Effector memory CD8-positive, alpha-beta T cell (primary cell): ENCODE results near the gene LIMCH1.
"Not testable (repeated sequence)": the region's sequence is repeated elsewhere in the genome, so short reads cannot be mapped to it uniquely, and the experiment has no call there.

Source experiments
- ATAC-seq: fragments of 150-1000 bp; cut with Tn5 transposase; replicated peaks from 2 replicates; pipeline ENCODE4 v1.10.0; 2021; ENCODE audit warnings: mild to moderate bottlenecking, moderate library complexity
- DNase-seq, 3 experiments: peaks; one replicate each; pipeline ENCODE4 v3.0.0; 2021
- H3K27ac Mint-ChIP-seq, 2 donors: one replicate each; pipeline ENCODE4 v1.8.0; 2022; ENCODE audit warnings: mild to moderate bottlenecking in 2 of 2, mixed read lengths in 2 of 2, moderate library complexity in 2 of 2
- H3K27me3 Mint-ChIP-seq, 2 donors: one replicate each; pipeline ENCODE4 v1.8.0; 2022; ENCODE audit warnings: mixed read lengths in 2 of 2
- H3K36me3 Mint-ChIP-seq: one replicate; pipeline ENCODE4 v1.8.0; 2022; ENCODE audit warnings: mild to moderate bottlenecking, moderate library complexity, mixed read lengths; ENCODE audit not compliant: insufficient read depth
- H3K4me1 Mint-ChIP-seq, 2 donors: one replicate each; pipeline ENCODE4 v1.8.0; 2022; ENCODE audit warnings: low read depth in 2 of 2, mixed read lengths in 2 of 2
- H3K4me3 Mint-ChIP-seq, 2 donors: one replicate each; pipeline ENCODE4 v1.8.0; 2022; ENCODE audit warnings: mild to moderate bottlenecking in 2 of 2, mixed read lengths in 2 of 2, moderate library complexity in 2 of 2
- H3K9me3 Mint-ChIP-seq, 2 donors: one replicate each; pipeline ENCODE4 v1.8.0; 2022; ENCODE audit warnings: mixed read lengths in 2 of 2

The LIMCH1 gene

GRCh38 chr4:41638203-41638602 lies 100.2 kb downstream of the LIMCH1 start:
- Mint-ChIP-seq H3K4me3 (no peak overlapping the region), H3K27ac (no peak overlapping the region), H3K36me3 (no peaks in the 10 kb centered on the region), H3K27me3 (peaks cover 0 to 9% of the 10 kb centered on the region in 2 donors), H3K9me3 (no peaks in the 10 kb centered on the region), H3K4me1 (no peaks in the 10 kb centered on the region)
- DNase-seq = no peak
- ATAC-seq = no peak

DNA sequence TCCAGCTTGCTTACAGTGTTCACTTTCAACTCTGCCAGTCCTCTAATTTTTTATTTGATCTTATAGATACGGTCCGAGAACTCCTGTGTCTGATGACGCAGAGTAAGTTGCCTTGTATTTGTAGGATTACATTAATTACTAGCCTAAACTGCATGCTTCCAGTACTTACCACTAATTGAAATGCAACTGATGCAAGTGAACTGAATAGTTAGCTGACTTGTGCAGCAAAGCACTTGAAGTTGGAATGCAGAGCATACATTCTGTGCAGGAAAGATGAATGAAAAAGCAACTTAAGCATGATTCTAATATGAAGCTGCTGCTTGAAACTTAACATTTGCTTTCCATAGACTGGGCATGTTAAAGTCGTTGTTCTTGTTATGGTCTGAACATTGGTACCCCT lies 100.9 kb downstream of the LIMCH1 start:
- no peak for DNase-seq
- Mint-ChIP-seq H3K27me3 (peaks cover 0 to 9% of the 10 kb centered on the region in 2 donors), H3K9me3 (no peaks in the 10 kb centered on the region), H3K4me3 (no peak overlapping the region), H3K4me1 (no peaks in the 10 kb centered on the region), H3K27ac (no peak overlapping the region), H3K36me3 (no peaks in the 10 kb centered on the region)
- no peak for ATAC-seq

DNA sequence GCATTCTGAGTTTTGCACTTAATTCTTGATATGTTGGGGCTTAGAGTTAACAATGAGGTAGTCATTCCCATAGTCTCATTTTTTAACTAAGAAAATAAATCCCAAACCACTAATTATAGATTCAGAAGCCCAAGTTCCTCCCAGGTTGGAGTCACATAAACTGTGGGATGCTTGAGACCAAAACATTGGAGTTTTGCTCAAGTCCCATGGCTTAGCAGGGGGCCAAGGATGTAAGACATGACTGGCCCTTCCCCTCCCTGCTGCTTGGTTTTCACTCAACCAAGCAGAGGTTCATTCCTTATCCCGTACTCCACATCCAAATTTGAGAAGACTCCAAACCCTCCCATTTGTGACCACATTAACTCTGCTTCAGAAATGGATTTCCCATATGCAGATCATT lies 101.3 kb downstream of the LIMCH1 start:
- H3K9me3 Mint-ChIP-seq = no peaks in the 10 kb centered on the region
- ATAC-seq (no peak), DNase-seq (no peak)
- H3K4me1 Mint-ChIP-seq = peaks cover 0 to under 1% of the 10 kb centered on the region in 2 donors
- peaks cover 3 to 11% of the 10 kb centered on the region in 2 donors for H3K27me3 Mint-ChIP-seq
- no peaks in the 10 kb centered on the region for H3K36me3 Mint-ChIP-seq
- H3K27ac Mint-ChIP-seq = no peak overlapping the region
- no peak overlapping the region for H3K4me3 Mint-ChIP-seq

DNA sequence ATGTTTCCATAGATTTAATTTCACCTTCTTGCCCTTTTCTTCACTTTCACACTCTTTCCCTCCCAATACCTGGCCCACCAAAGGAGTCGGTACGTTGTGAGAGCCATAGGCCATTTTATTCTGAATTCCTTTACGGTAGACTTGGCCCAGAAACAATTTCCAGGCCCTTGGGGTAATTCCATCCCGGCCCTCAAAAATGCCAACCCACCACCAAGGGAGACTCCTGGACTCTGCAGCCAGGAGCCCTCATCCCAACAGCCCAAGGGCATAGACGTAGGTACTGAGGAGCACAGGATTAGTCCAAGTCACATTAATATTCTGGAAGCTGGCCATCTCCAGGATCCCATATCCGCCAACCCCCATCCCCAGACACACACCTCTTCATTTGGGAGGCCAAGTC lies 102.9 kb downstream of the LIMCH1 start:
- H3K4me3 Mint-ChIP-seq = no peak overlapping the region

DNA sequence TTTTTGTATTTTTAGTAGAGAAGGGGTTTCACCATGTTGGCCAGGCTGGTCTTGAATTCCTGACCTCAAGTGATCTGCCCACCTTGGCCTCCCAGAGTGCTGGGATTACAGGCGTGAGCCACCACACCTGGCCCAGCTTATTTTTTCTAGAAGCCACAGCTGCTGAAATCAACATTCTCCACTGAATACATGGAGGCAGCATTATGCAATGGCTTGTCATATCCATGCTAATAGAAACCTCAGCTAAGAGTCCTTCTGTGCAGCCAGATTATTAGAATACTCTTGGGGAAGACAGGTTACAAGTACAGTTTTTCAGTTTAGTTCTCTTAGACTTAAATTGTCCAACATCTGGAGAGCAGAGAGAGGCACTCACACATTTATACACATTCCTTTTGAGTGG lies 104.8 kb downstream of the LIMCH1 start:
- not testable (repeated sequence) for H3K4me3 Mint-ChIP-seq, DNase-seq, H3K36me3 Mint-ChIP-seq, H3K9me3 Mint-ChIP-seq, H3K4me1 Mint-ChIP-seq, H3K27ac Mint-ChIP-seq, ATAC-seq
- H3K27me3 Mint-ChIP-seq = peaks cover 17 to 20% of the 10 kb centered on the region in 2 donors

More for the DNA sequence above, 102.9 kb downstream of the LIMCH1 start:
- peaks cover 19 to 20% of the 10 kb centered on the region in 2 donors for H3K27me3 Mint-ChIP-seq
- ATAC-seq (no peak), DNase-seq (no peak)
- no peaks in the 10 kb centered on the region for H3K36me3 Mint-ChIP-seq
- no peak overlapping the region for H3K27ac Mint-ChIP-seq
- no peaks in the 10 kb centered on the region for H3K9me3 Mint-ChIP-seq
- H3K4me1 Mint-ChIP-seq = peaks cover 0 to 3% of the 10 kb centered on the region in 2 donors

DNA sequence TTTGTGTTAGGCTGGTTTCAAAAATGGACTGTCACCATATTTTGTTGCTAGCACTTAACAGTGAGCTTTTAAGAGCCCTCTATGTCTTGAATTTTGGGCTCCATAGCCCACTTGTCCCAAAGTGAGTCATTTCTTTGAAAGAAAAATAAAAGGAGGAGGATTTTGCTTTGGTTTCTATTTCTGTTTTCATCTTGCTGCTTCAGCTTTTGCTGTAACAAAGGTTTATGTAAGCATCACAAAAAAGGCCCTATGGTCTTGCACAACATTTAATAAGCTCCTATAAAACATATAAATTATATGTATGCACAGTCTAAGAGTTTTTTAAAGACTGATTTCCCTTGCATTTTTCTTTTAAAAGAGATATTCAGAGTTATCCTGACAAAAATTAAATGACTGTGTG lies 105.4 kb downstream of the LIMCH1 start:
- Mint-ChIP-seq H3K4me1 (peaks cover 0 to 3% of the 10 kb centered on the region in 2 donors), H3K27me3 (peaks cover 17 to 20% of the 10 kb centered on the region in 2 donors), H3K27ac (no peak overlapping the region), H3K9me3 (no peaks in the 10 kb centered on the region), H3K4me3 (no peak overlapping the region), H3K36me3 (no peaks in the 10 kb centered on the region)
- ATAC-seq (no peak), DNase-seq (no peak)

DNA sequence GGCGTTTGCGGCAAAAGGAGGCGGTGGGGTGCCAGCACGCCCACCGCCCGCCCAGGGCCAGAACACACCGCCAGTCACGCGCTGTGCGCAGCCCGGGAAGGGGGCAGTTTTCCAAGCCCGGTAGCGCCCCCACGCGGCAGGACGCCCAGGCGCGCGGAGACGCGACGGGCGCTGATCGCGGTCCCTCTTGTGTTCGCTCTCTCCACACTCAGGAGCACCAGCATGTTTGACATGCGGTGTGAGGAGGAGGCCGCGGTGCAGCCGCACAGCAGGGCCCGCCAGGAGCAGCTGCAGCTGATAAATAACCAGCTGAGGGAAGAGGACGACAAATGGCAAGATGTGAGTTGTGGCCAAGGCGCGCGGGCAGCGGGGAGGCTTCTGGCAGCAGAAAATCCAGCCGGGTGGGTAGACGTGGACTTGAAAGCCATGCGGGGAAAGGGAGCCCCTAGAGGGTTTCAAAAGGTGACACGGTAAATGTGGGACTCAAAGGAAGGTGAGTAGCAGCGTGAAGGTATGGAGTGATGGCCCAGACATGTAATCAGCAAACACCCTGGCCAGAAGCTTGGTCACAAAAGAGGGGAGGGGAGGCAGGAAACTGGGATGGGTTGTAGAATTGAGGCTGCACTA lies 106.4 kb downstream of the LIMCH1 start:
- Mint-ChIP-seq H3K9me3 (no peaks in the 10 kb centered on the region), H3K4me3 (no peak overlapping the region), H3K27ac (no peak overlapping the region), H3K4me1 (peaks cover 0 to 3% of the 10 kb centered on the region in 2 donors), H3K27me3 (peaks cover 17 to 20% of the 10 kb centered on the region in 2 donors), H3K36me3 (no peaks in the 10 kb centered on the region)
- DNase-seq = no peak
- no peak for ATAC-seq

DNA sequence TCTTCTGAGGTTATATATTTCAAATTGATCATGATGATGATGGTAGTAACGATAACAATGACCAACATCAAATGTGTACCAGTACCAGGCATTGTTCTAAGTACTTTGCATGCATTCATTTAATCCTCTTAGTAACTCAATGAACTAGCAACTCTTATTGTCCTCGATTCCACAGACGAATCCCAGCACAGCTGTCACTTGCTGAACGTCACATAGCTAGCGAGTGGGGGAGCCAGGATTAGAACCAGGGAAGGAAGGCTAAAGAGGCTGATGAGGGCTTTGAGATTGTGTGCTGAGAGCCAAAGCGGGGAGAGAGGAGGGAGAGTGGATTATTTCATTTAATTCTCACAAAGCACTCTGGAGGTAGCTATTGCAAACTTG lies 106.9 kb downstream of the LIMCH1 start:
- Mint-ChIP-seq H3K9me3 (no peaks in the 10 kb centered on the region), H3K36me3 (no peaks in the 10 kb centered on the region), H3K4me3 (no peak overlapping the region), H3K27ac (no peak overlapping the region), H3K4me1 (peaks cover 0 to 3% of the 10 kb centered on the region in 2 donors), H3K27me3 (peaks cover 17 to 20% of the 10 kb centered on the region in 2 donors)
- no peak for DNase-seq
- no peak for ATAC-seq

DNA sequence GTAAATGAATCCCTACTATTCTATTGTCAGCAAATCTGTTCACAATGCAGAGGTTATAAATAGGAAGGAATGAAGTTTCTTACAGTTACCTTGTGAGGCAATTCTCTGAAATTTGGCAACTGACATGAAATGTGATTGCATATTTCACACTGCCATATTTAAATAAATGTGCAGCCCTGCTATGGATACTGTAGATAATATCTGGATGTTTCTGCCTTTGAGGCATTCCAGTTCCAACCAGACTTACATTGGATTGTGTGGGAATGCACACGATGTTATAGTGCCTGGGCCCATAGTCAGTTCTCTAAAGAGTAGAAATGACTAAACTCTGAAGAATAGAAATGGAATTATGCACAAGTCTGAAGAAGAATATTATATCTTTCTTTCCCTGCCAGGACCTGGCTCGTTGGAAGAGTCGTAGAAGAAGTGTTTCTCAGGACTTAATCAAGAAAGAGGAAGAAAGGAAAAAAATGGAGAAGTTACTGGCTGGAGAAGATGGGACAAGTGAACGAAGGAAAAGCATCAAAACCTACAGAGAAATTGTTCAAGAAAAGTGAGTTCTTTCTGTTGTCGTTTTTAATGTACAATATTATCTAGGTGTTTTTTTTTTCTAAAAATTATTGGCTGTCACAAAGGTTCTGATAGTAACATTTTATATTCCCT lies 107.9 kb downstream of the LIMCH1 start:
- ATAC-seq (no peak), DNase-seq (no peak)
- H3K27me3 Mint-ChIP-seq = peaks cover 17 to 20% of the 10 kb centered on the region in 2 donors
- no peak overlapping the region for H3K4me3 Mint-ChIP-seq
- peaks cover 0 to 1% of the 10 kb centered on the region in 2 donors for H3K9me3 Mint-ChIP-seq
- H3K27ac Mint-ChIP-seq = no peak overlapping the region
- peaks cover 0 to 3% of the 10 kb centered on the region in 2 donors for H3K4me1 Mint-ChIP-seq
- H3K36me3 Mint-ChIP-seq = no peaks in the 10 kb centered on the region

DNA sequence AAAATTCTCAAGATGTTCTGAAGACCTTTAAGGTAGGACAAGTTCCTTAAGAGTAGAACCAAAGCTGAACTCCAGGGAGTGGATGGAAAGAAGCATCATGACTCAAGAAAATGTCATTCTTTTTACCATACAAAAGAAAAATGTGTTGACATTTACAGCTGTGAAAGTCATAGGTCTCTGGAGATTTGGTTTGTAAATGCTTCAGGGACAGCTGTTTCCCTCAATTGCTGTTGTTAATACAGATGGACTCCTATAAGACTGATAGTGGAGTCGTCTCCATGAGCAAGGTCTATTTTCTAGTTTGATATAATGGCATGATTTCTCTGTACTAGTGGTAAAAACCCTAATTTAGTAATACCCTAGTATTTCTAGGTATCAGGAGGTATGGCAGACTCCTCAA lies 108.9 kb downstream of the LIMCH1 start:
- no peak for DNase-seq
- Mint-ChIP-seq H3K4me1 (peaks cover 0 to 3% of the 10 kb centered on the region in 2 donors), H3K9me3 (peaks cover 0 to 1% of the 10 kb centered on the region in 2 donors), H3K4me3 (no peak overlapping the region), H3K27ac (no peak overlapping the region), H3K36me3 (no peaks in the 10 kb centered on the region), H3K27me3 (peaks cover 17 to 20% of the 10 kb centered on the region in 2 donors)
- ATAC-seq = no peak

- peaks cover 0 to 3% of the 10 kb centered on the region in 2 donors for H3K4me1 Mint-ChIP-seq
- no peaks in the 10 kb centered on the region for H3K36me3 Mint-ChIP-seq
- H3K4me3 Mint-ChIP-seq = no peak overlapping the region
- ATAC-seq (no peak), DNase-seq (no peak)
- H3K27ac Mint-ChIP-seq = no peak overlapping the region
- H3K27me3 Mint-ChIP-seq = peaks cover 17 to 20% of the 10 kb centered on the region in 2 donors
- H3K9me3 Mint-ChIP-seq = peaks cover 0 to 1% of the 10 kb centered on the region in 2 donors
These were observed 109.4 kb downstream of the LIMCH1 start for GRCh38 chr4:41647383-41647782.

GRCh38 chr4:41651150-41651549 lies 113.2 kb downstream of the LIMCH1 start:
- H3K36me3 Mint-ChIP-seq, ATAC-seq, H3K27ac Mint-ChIP-seq, DNase-seq, H3K9me3 Mint-ChIP-seq, H3K4me3 Mint-ChIP-seq, H3K27me3 Mint-ChIP-seq, H3K4me1 Mint-ChIP-seq: not testable (repeated sequence)

- DNase-seq (no peak), ATAC-seq (no peak)
- Mint-ChIP-seq H3K27ac (no peak overlapping the region), H3K27me3 (peaks cover 0 to 5% of the 10 kb centered on the region in 2 donors), H3K4me1 (no peaks in the 10 kb centered on the region), H3K4me3 (no peak overlapping the region), H3K36me3 (peaks cover 2% of the 10 kb centered on the region), H3K9me3 (peaks cover 0 to 1% of the 10 kb centered on the region in 2 donors)
These were observed 115.0 kb downstream of the LIMCH1 start for GRCh38 chr4:41652971-41653370.

DNA sequence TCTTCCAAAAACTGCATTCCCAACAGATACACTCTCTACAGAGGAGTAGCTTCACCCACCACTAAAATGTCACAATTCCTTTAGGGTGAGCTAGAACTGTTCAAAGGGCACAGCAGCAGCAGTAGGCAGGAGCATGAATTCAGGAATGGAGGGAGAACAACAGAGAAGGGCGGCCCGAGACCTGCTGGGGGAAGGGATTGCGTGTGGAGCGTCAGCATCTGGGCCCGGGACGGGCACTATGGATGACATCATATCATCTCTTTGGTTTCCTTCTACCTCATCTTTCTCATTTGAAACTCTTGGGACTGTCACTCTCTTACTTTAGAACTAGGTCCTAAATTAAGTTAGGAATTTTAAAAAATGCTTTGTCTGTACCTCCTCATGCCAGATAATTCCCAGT lies 115.6 kb downstream of the LIMCH1 start:
- Mint-ChIP-seq H3K27ac (no peak overlapping the region), H3K9me3 (peaks cover 0 to 1% of the 10 kb centered on the region in 2 donors), H3K4me3 (no peak overlapping the region), H3K27me3 (peaks cover 0 to 5% of the 10 kb centered on the region in 2 donors), H3K36me3 (peaks cover 2% of the 10 kb centered on the region), H3K4me1 (no peaks in the 10 kb centered on the region)
- DNase-seq (no peak), ATAC-seq (no peak)
